H1 (cell line): ENCODE measurements around the gene SMAD7.

Source experiments
- EGR1 ChIP-seq: IDR thresholded peaks from 2 replicates; pipeline ENCODE4 v1.6.1; 2011; ENCODE audit warnings: low read depth, low read length, borderline replicate concordance
- EZH2 ChIP-seq: fragments of 200-600 bp; sonication (generic); IDR thresholded peaks from 2 replicates; pipeline ENCODE4 v1.7.1; 2012; ENCODE audit warnings: low read depth, mild to moderate bottlenecking, moderate library complexity, low read length, inconsistent platforms; ENCODE audit not compliant: severe bottlenecking
- POLR2A ChIP-seq, 2 experiments: IDR thresholded peaks; 1 replicate in 1 of 2; 2 replicates in 1 of 2; pipeline ENCODE4 v1.6.1; 2011; ENCODE audit warnings: low read depth in 2 of 2, low read length in 2 of 2, mild to moderate bottlenecking in 2 of 2; ENCODE audit errors: control extremely low read depth in 1 of 2
- TF ChIP-seq, protein P1 (sequence below), 3 experiments: IDR thresholded peaks; 1 replicate in 2 of 3; 2 replicates in 1 of 3; pipeline versions ENCODE4 v1.5.1 to v1.6.1; 2011; ENCODE audit warnings: low read length in 3 of 3, mild to moderate bottlenecking in 3 of 3, inconsistent platforms in 2 of 3, low read depth in 1 of 3, moderate library complexity in 1 of 3; ENCODE audit not compliant: insufficient read depth in 1 of 3; ENCODE audit errors: control extremely low read depth in 1 of 3

DNA sequence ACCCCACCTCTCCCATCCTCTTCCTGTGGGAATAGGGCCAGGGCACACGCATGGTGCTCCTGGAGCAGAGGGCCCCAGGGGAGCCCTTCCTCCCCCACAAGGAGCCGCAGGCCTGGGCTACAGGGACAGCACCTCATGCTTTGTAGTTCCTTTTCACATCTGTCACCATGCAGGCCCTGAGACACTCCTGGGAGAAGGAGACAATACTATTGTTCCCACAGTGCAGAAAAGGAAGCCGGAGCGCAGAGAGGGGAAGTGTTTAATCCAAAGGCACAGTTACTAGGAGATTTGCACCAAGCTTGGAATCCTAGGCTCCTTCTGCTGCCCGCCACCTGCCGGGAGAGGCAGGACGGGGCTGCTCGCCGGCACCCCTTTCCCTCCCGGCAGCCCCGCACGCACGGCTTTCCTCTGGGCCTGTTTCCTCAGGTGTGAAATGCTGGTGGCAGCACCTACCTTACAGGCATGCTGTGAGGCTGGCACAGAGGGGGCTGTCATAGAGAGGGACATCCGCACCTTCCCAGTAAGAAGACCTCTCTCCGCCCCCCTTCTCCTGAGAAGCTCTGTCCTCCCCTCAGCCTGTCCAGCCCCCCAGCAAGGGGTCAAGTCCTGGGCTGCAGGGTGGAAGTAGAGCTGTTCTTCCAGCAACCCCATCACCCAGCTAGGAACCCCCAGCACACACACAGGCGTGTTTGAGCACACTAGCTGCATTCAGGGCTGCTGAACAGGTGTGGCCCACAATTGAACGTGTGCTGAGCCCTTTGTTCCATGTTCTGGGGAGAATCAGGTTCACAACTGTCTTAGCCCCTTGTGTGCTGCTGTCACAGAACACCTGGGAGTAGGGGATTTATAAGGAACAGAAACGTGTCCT is 62.6 kb downstream of the SMAD7 start:
- TF ChIP-seq, protein P1, sequence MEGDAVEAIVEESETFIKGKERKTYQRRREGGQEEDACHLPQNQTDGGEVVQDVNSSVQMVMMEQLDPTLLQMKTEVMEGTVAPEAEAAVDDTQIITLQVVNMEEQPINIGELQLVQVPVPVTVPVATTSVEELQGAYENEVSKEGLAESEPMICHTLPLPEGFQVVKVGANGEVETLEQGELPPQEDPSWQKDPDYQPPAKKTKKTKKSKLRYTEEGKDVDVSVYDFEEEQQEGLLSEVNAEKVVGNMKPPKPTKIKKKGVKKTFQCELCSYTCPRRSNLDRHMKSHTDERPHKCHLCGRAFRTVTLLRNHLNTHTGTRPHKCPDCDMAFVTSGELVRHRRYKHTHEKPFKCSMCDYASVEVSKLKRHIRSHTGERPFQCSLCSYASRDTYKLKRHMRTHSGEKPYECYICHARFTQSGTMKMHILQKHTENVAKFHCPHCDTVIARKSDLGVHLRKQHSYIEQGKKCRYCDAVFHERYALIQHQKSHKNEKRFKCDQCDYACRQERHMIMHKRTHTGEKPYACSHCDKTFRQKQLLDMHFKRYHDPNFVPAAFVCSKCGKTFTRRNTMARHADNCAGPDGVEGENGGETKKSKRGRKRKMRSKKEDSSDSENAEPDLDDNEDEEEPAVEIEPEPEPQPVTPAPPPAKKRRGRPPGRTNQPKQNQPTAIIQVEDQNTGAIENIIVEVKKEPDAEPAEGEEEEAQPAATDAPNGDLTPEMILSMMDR (IDR thresholded peaks at IDR 0.05; ENCODE audit: control extremely low read depth in 1 of 3, insufficient read depth in 1 of 3, low read depth in 1 of 3, low read length in 3 of 3): no peak
- TF ChIP-seq EGR1 (no peak), EZH2 (no peak), POLR2A (IDR thresholded peaks at IDR 0.05; ENCODE audit: control extremely low read depth in 1 of 2, low read depth in 2 of 2, low read length in 2 of 2) (no peak)
